ENCODE data around the gene MOCS1.

- TF ChIP-seq POLR2A (IDR thresholded peaks at IDR 0.05; ENCODE audit: low read depth, low read length) (no peak), POLR2AphosphoS5 (IDR thresholded peaks at IDR 0.05; ENCODE audit: low read depth, low read length) (no peak)
Observed at GRCh38 chr6:39881851-39882530, 52.3 kb downstream of the MOCS1 start.

All from GM12892 (cell line).